Measurements from ENCODE around the gene ZNF580. TPM values are rescaled to one million over a fixed set of nuclear protein-coding genes. Genes with fewer than 3 reads are reported as not detected.

Gene ZNF580
- total and polyA plus RNA-seq, 11 donors, result 8.2 to 41.5 (median 21.1) TPM

- intact Hi-C loops (cut with DNase I), result no loop called here
- Histone ChIP-seq H3K9me3 (no peaks in the 10 kb centered on the region), H3K4me3 (no peak overlapping the region), H3K27ac (no peak overlapping the region), H3K27me3 (no peaks in the 10 kb centered on the region), H3K4me1 (peaks cover 0 to 40% (median 18%) of the 10 kb centered on the region in 12 donors), H3K36me3 (peaks cover 0 to 48% (median 33%) of the 10 kb centered on the region in 9 donors)
- DNase-seq (peak in 1 of 5 donors; percentile 62), ATAC-seq (no peak)
- 96 to 98% (median 97%) methylated on average over 48 to 88 of the region's 88 CpGs for WGBS, 4 donors
- TF ChIP-seq CTCF (IDR thresholded peaks at IDR 0.05) (no peak), POLR2A (IDR thresholded peaks at IDR 0.05) (no peak)
Measured at GRCh38 chr19:55615543-55616394, 25.0 kb upstream of the ZNF580 start.

DNA sequence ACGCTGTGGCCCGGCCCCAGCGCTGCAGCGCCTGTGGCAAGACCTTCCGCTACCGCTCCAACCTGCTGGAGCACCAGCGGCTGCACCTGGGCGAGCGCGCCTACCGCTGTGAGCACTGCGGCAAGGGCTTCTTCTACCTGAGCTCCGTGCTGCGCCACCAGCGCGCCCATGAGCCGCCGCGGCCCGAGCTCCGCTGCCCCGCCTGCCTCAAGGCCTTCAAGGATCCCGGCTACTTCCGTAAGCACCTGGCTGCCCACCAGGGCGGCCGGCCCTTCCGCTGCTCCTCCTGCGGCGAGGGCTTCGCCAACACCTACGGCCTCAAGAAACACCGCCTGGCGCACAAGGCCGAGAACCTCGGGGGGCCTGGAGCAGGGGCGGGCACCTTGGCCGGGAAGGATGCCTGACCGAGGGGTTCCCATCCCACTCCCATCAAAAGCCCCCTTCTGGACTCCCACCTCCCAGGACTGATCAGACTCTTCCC is 24.4 kb upstream of the ZNF580 start:
- intact Hi-C loops (cut with DNase I), result no loop called here
- H3K4me3 ChIP-seq, result no peak overlapping the region
- H3K27me3 ChIP-seq, result no peaks in the 10 kb centered on the region
- no peak overlapping the region for H3K27ac ChIP-seq
- no peaks in the 10 kb centered on the region for H3K9me3 ChIP-seq
- 97 to 98% (median 98%) methylated on average over 22 to 38 of the region's 38 CpGs for WGBS, 4 donors
- TF ChIP-seq CTCF (IDR thresholded peaks at IDR 0.05), result no peak
- no peak for TF ChIP-seq POLR2A (IDR thresholded peaks at IDR 0.05)
- ATAC-seq (no peak), DNase-seq (peak in 1 of 5 donors; percentile 55)
- H3K36me3 ChIP-seq, result peaks cover 0 to 53% (median 33%) of the 10 kb centered on the region in 9 donors
- peaks cover 0 to 38% (median 13%) of the 10 kb centered on the region in 12 donors for H3K4me1 ChIP-seq

GRCh38 chr19:55617426-55617825 is 23.4 kb upstream of the ZNF580 start:
- ATAC-seq (no peak), DNase-seq (peak in 1 of 5 donors; percentile 41)
- no peaks in the 10 kb centered on the region for H3K27me3 ChIP-seq
- H3K36me3 ChIP-seq, result peaks cover 0 to 62% (median 36%) of the 10 kb centered on the region in 9 donors
- H3K4me3 ChIP-seq, result no peak overlapping the region
- WGBS, 4 donors, result 86 to 93% (median 87%) methylated on average over 8 of the region's 8 CpGs
- no peaks in the 10 kb centered on the region for H3K9me3 ChIP-seq
- no peak overlapping the region for H3K27ac ChIP-seq
- intact Hi-C loops (cut with DNase I), result no loop called here
- H3K4me1 ChIP-seq, result peaks cover 0 to 28% (median 4%) of the 10 kb centered on the region in 12 donors
- TF ChIP-seq POLR2A (IDR thresholded peaks at IDR 0.05) (no peak), CTCF (IDR thresholded peaks at IDR 0.05) (no peak)

DNA sequence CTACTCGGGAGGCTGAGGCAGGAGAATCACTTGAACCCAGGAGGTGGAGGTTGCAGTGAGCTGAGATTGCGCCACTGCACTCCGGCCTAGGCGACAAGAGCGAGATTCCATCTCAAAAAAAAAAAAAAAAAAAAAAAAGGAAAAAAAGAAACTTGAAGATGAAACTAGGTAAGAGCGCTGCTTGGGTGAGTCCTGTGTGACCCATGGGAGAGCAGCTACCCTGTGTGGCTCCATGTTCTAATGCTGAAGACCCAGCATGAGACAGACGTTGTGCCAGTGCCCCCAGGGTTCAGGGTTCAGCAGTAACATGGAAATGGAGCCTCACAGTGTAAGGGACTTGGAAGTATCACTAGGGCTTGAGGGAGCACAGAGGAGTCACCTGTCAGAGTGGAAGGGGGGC is 22.4 kb upstream of the ZNF580 start:
- Histone ChIP-seq H3K4me3 (no peak overlapping the region), H3K27me3 (no peaks in the 10 kb centered on the region), H3K4me1 (peaks cover 0 to 32% (median 3%) of the 10 kb centered on the region in 12 donors), H3K27ac (no peak overlapping the region), H3K36me3 (peaks cover 0 to 61% (median 36%) of the 10 kb centered on the region in 9 donors), H3K9me3 (no peaks in the 10 kb centered on the region)
- TF ChIP-seq CTCF (IDR thresholded peaks at IDR 0.05) (no peak), POLR2A (IDR thresholded peaks at IDR 0.05) (no peak)
- intact Hi-C loops (cut with DNase I), result no loop called here
- WGBS, 4 donors, result 90 to 93% (median 91%) methylated on average over 7 of the region's 7 CpGs
- DNase-seq (peak in 1 of 5 donors; percentile 9), ATAC-seq (no peak)

Measured in heart left ventricle (tissue), 16 donors.